K562 (cell line): Measurements from ENCODE around the gene NTM.
"Not testable (repeated sequence)": the region's sequence is repeated elsewhere in the genome, so short reads cannot be mapped to it uniquely, and the experiment has no call there.

Experiments used
- CAMTA2 ChIP-seq: fragments of 250-450 bp; sonication (Bioruptor Pico); conservative IDR thresholded peaks from 2 replicates; pipeline ENCODE4 v1.5.1; 2022
- CC2D1A ChIP-seq: fragments of 450-650 bp; IDR thresholded peaks from 2 replicates; pipeline ENCODE4 v1.6.1; 2017; ENCODE audit warnings: mild to moderate bottlenecking
- CTCF ChIP-seq, 3 experiments: IDR thresholded peaks in 2 of 3; conservative IDR thresholded peaks in 1 of 3; 2 replicates each; pipeline ENCODE4 v1.5.1; 2011 to 2012; ENCODE audit warnings: low read length in 3 of 3, mild to moderate bottlenecking in 3 of 3, control low read depth in 2 of 3, improper control_type of control experiment in 1 of 3, inconsistent platforms in 1 of 3, low read depth in 1 of 3, mixed read lengths in 1 of 3, moderate library complexity in 1 of 3; ENCODE audit not compliant: insufficient read depth in 2 of 3
- FOXK2 ChIP-seq, 2 experiments: fragments of 450-650 bp; IDR thresholded peaks in 1 of 2; conservative IDR thresholded peaks in 1 of 2; 2 replicates each; pipeline ENCODE4 v1.6.1; 2016; ENCODE audit warnings: low read depth in 2 of 2, mild to moderate bottlenecking in 1 of 2
- RAD51 ChIP-seq: fragments of 450-650 bp; IDR thresholded peaks from 2 replicates; pipeline ENCODE4 v1.7.1; 2016; ENCODE audit warnings: low read depth, mild to moderate bottlenecking, borderline replicate concordance
- SMARCA5 ChIP-seq: fragments of 450-650 bp; IDR thresholded peaks from 2 replicates; pipeline ENCODE4 v1.6.1; 2016
- SMC3 ChIP-seq: conservative IDR thresholded peaks from 2 replicates; pipeline ENCODE4 v1.6.1; 2011; ENCODE audit warnings: low read depth, low read length, improper control_type of control experiment; ENCODE audit not compliant: insufficient read depth
- ZFP30 ChIP-seq: fragments of 250-450 bp; sonication (Bioruptor Pico); IDR thresholded peaks from 2 replicates; pipeline ENCODE4 v1.8.0; 2022; ENCODE audit warnings: moderate library complexity, mild to moderate bottlenecking, inconsistent platforms, borderline replicate concordance

DNA sequence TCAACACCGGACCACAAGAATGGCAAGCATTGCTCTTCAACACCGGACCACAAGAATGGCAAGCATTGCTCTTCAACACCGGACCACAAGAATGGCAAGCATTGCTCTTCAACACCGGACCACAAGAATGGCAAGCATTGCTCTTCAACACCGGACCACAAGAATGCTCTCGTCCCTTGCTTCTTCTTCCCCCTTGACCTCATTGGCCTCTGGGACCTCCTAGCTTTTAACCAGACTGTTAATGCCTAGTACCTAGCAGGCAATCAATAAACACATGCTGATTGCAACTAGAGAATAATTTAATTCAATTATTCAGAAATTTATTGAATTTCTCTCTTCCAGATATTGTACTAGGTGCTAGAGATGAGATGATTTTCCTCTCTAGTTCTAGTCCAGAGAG is 28.0 kb upstream of the NTM start:
- not testable (repeated sequence) for TF ChIP-seq ZFP30 (CRISPR knock-in tag); CTCF (IDR thresholded peaks at IDR 0.05 in 2 of 3, conservative IDR thresholded peaks at IDR 0.05 in 1 of 3; ENCODE audit: insufficient read depth in 2 of 3, low read depth in 1 of 3, low read length in 3 of 3); RAD51; CC2D1A; SMC3; SMARCA5; FOXK2 (conservative IDR thresholded peaks at IDR 0.05 in 1 of 2, IDR thresholded peaks at IDR 0.05 in 1 of 2; ENCODE audit: low read depth in 2 of 2); CAMTA2 (CRISPR knock-in tag)
